Diencephalon (tissue), 1 donor: Measurements from ENCODE around the gene SH2D3C. TPM values are rescaled to one million over a fixed set of nuclear protein-coding genes. Genes with fewer than 3 reads are reported as not detected.

Experiments used
- total RNA-seq: library from RNA; depleted of rRNA; stranded (reverse); fragments of >200 nt; gene quantifications from one replicate; pipeline ENCODE4 v1.2.3, GENCODE V29; 2014

The SH2D3C gene
- total RNA-seq = 9.2 TPM

GRCh38 chr9:127778280-127779135 is at the start of gene SH2D3C:
Gene SH2D3C, minus strand, starts transcription at chr9:127778666. Its CDS starts 39 bp downstream, at chr9:127778627.

GRCh38 chr9:127802576-127803443 is 24.3 kb upstream of the SH2D3C start, which contains the start of gene FPGS:
Gene FPGS, plus strand, starts transcription at chr9:127802882. Its CDS starts 43 bp downstream, at chr9:127802925.

GRCh38 chr9:127785933-127786772 is 7.7 kb upstream of the SH2D3C start, which contains the start of gene CDK9:
Gene CDK9, plus strand, starts transcription at chr9:127786034. Its CDS starts 115 bp downstream, at chr9:127786149.

GRCh38 chr9:127734747-127735529 is 43.5 kb downstream of the SH2D3C start, which contains the start of gene TOR2A:
Gene TOR2A, minus strand, starts transcription at chr9:127735294. Its CDS starts 24 bp downstream, at chr9:127735270.

GRCh38 chr9:127715470-127716337 is 62.8 kb downstream of the SH2D3C start, which contains the start of the genes PTRH1 and TTC16:
Gene PTRH1, minus strand, starts transcription at chr9:127715663. Its CDS starts 24 bp downstream, at chr9:127715639.
Gene TTC16, plus strand, starts transcription at chr9:127716079. Its CDS starts 67 bp downstream, at chr9:127716146.

GRCh38 chr9:127706836-127707241 is 71.6 kb downstream of the SH2D3C start, which contains the start of gene CFAP157:
Gene CFAP157, plus strand, starts transcription at chr9:127706988. Its CDS starts 44 bp downstream, at chr9:127707032.

Other genes with a start within 250 kb of the SH2D3C start
- gene STXBP1, start 166.4 kb downstream of the SH2D3C start, total RNA-seq = 119 TPM
- 3.0 TPM for gene CFAP157, start 71.7 kb downstream of the SH2D3C start, total RNA-seq
- 11.1 TPM for gene PTRH1, start 63.0 kb downstream of the SH2D3C start, total RNA-seq
- 0.23 TPM for gene TTC16, start 62.6 kb downstream of the SH2D3C start, total RNA-seq
- 9.9 TPM for gene TOR2A, start 43.4 kb downstream of the SH2D3C start, total RNA-seq
- gene CDK9, start 7.4 kb upstream of the SH2D3C start, total RNA-seq = 48.2 TPM
- gene FPGS, start 24.2 kb upstream of the SH2D3C start, total RNA-seq = 17.3 TPM
- gene ENG, start 76.0 kb upstream of the SH2D3C start, total RNA-seq = 1.8 TPM
- 68.7 TPM for gene AK1, start 99.0 kb upstream of the SH2D3C start, total RNA-seq
- gene ST6GALNAC6, start 120.9 kb upstream of the SH2D3C start, total RNA-seq = 46.4 TPM
- 9.9 TPM for gene ST6GALNAC4, start 138.4 kb upstream of the SH2D3C start, total RNA-seq
- 11.5 TPM for gene PIP5KL1, start 152.1 kb upstream of the SH2D3C start, total RNA-seq
- gene DPM2, start 159.2 kb upstream of the SH2D3C start, total RNA-seq = 15.5 TPM
- gene EEIG1, start 202.3 kb upstream of the SH2D3C start, total RNA-seq = 6.9 TPM